Gastrocnemius medialis (tissue), 4 donors: ENCODE results near the gene LCLAT1. TPM values are rescaled to one million over a fixed set of nuclear protein-coding genes. Genes with fewer than 3 reads are reported as not detected.

Experiments
- ATAC-seq, 2 donors: fragments of 150-250 bp; one replicate each; pipeline ENCODE4 v1.9.1; 2016
- DNase-seq, 2 donors: peaks; one replicate each; pipeline ENCODE4 v3.0.0-alpha.2; 2019
- H3K27ac ChIP-seq, 4 donors: fragments of 200-600 bp; sonication (generic); 1 replicate in 1 of 4; 2 replicates in 3 of 4; pipeline ENCODE4 v1.5.1; 2016 to 2018; ENCODE audit warnings: mild to moderate bottlenecking in 2 of 4, moderate library complexity in 1 of 4
- H3K27me3 ChIP-seq, 3 donors: fragments of 200-600 bp; sonication (generic) in 2 of 3; 1 replicate in 1 of 3; 2 replicates in 2 of 3; pipeline versions ENCODE4 v1.5.1 to v1.6.0; 2016 to 2019; ENCODE audit warnings: mild to moderate bottlenecking in 1 of 3, moderate library complexity in 1 of 3
- H3K36me3 ChIP-seq, 2 donors: fragments of 200-600 bp; sonication (generic) in 1 of 2; one replicate each; pipeline ENCODE4 v1.5.1; 2017 to 2018
- H3K4me1 ChIP-seq, 2 donors: fragments of 200-600 bp; sonication (generic) in 1 of 2; one replicate each; pipeline ENCODE4 v1.5.1; 2016 to 2017; ENCODE audit warnings: mild to moderate bottlenecking in 2 of 2
- H3K4me3 ChIP-seq, 4 donors: fragments of 200-600 bp; sonication (generic) in 3 of 4; 1 replicate in 1 of 4; 2 replicates in 3 of 4; pipeline ENCODE4 v1.5.1; 2016 to 2019; ENCODE audit warnings: mild to moderate bottlenecking in 2 of 4
- H3K9me3 ChIP-seq, 3 donors: fragments of 200-600 bp; sonication (generic) in 2 of 3; 1 replicate in 1 of 3; 2 replicates in 2 of 3; pipeline ENCODE4 v1.5.1; 2016 to 2019
- CTCF ChIP-seq, 5 experiments: fragments of 450-650 bp in 3 of 5; fragments of 200-600 bp in 2 of 5; sonication (generic) in 2 of 5; IDR thresholded peaks in 4 of 5; conservative IDR thresholded peaks in 1 of 5; 1 replicate in 4 of 5; 2 replicates in 1 of 5; pipeline ENCODE4 v1.5.1; 2016 to 2019; ENCODE audit warnings: antibody characterized with exemption in 5 of 5, mild to moderate bottlenecking in 3 of 5, moderate library complexity in 3 of 5
- POLR2A ChIP-seq, 2 donors: fragments of 450-650 bp; IDR thresholded peaks; one replicate each; pipeline ENCODE4 v1.6.1; 2017; ENCODE audit warnings: antibody characterized with exemption in 2 of 2, mild to moderate bottlenecking in 2 of 2, moderate library complexity in 2 of 2
- in situ Hi-C, 4 donors: fragments of 200-750 bp; cut with MboI; loops; one replicate each; pipeline versions ENCODE4 v1.15.0 to v1.8.0; 2017; ENCODE audit warnings: low sequenced_read_pairs in 4 of 4
- intact Hi-C: fragments of 100-400 bp; cut with DNase I; formaldehyde crosslinking; loops from one replicate; pipeline ENCODE4 v1.15.1; 2023; ENCODE audit warnings: low total_unique reads
- total RNA-seq, 4 donors: library from RNA; depleted of rRNA; stranded (reverse); fragments of >200 nt; gene quantifications; one replicate each; pipeline versions ENCODE4 v1.1.0 to v1.2.3, GENCODE V29; 2016

LCLAT1 gene
- total RNA-seq, 4 donors from 2014 or later, result 4.3 to 14.5 (median 11.3) TPM

- DNase-seq (no peak), ATAC-seq (no peak)
- TF ChIP-seq CTCF (IDR thresholded peaks at IDR 0.05 in 4 of 5, conservative IDR thresholded peaks at IDR 0.05 in 1 of 5), result no peak
- no peak for TF ChIP-seq POLR2A (IDR thresholded peaks at IDR 0.05)
- Histone ChIP-seq H3K4me3 (no peak overlapping the region), H3K27me3 (no peaks in the 10 kb centered on the region), H3K36me3 (no peaks in the 10 kb centered on the region), H3K4me1 (no peaks in the 10 kb centered on the region), H3K9me3 (no peaks in the 10 kb centered on the region), H3K27ac (no peak overlapping the region)
- in situ Hi-C loops (no loop called here), intact Hi-C loops (no loop called here)
Observed at GRCh38 chr2:30541680-30542079, 94.6 kb downstream of the LCLAT1 start.

- intact Hi-C loops (no loop called here), in situ Hi-C loops (no loop called here)
- Histone ChIP-seq H3K27me3 (no peaks in the 10 kb centered on the region), H3K4me1 (no peaks in the 10 kb centered on the region), H3K27ac (no peak overlapping the region), H3K9me3 (no peaks in the 10 kb centered on the region), H3K36me3 (no peaks in the 10 kb centered on the region), H3K4me3 (no peak overlapping the region)
- DNase-seq (no peak), ATAC-seq (no peak)
- no peak for TF ChIP-seq CTCF (IDR thresholded peaks at IDR 0.05 in 4 of 5, conservative IDR thresholded peaks at IDR 0.05 in 1 of 5)
- TF ChIP-seq POLR2A (IDR thresholded peaks at IDR 0.05), result no peak
Observed at GRCh38 chr2:30545875-30546274, 98.8 kb downstream of the LCLAT1 start.

- intact Hi-C loops (no loop called here), in situ Hi-C loops (no loop called here)
- no peak for ATAC-seq
- Histone ChIP-seq H3K27me3 (no peaks in the 10 kb centered on the region), H3K4me1 (no peaks in the 10 kb centered on the region), H3K9me3 (no peaks in the 10 kb centered on the region), H3K27ac (no peak overlapping the region), H3K36me3 (no peaks in the 10 kb centered on the region), H3K4me3 (no peak overlapping the region)
- no peak for DNase-seq
- TF ChIP-seq CTCF (IDR thresholded peaks at IDR 0.05 in 4 of 5, conservative IDR thresholded peaks at IDR 0.05 in 1 of 5) (no peak), POLR2A (IDR thresholded peaks at IDR 0.05) (no peak)
Observed at GRCh38 chr2:30548386-30548785, 101.3 kb downstream of the LCLAT1 start.

- in situ Hi-C loops, result no loop called here
Observed at GRCh38 chr2:30549096-30549495, 102.0 kb downstream of the LCLAT1 start.

More at GRCh38 chr2:30549096-30549495, 102.0 kb downstream of the LCLAT1 start:
- no peaks in the 10 kb centered on the region for H3K9me3 ChIP-seq
- H3K4me1 ChIP-seq, result no peaks in the 10 kb centered on the region
- no peak overlapping the region for H3K27ac ChIP-seq
- TF ChIP-seq CTCF (IDR thresholded peaks at IDR 0.05 in 4 of 5, conservative IDR thresholded peaks at IDR 0.05 in 1 of 5) (no peak), POLR2A (IDR thresholded peaks at IDR 0.05) (no peak)
- ATAC-seq (no peak), DNase-seq (no peak)
- H3K27me3 ChIP-seq, result no peaks in the 10 kb centered on the region
- intact Hi-C loops, result no loop called here
- no peak overlapping the region for H3K4me3 ChIP-seq
- H3K36me3 ChIP-seq, result no peaks in the 10 kb centered on the region
